GM19328 (cell line): ENCODE data around the gene RIPK3.
"Not testable (repeated sequence)": the region's sequence is repeated elsewhere in the genome, so short reads cannot be mapped to it uniquely, and the experiment has no call there.

Source experiments
- ATAC-seq: cut with Tn5 transposase; IDR thresholded peaks from one replicate; pipeline ENCODE4 v1.9.1; 2021; ENCODE audit warnings: mild to moderate bottlenecking, moderate library complexity; ENCODE audit not compliant: unreplicated experiment

Gene RIPK3

DNA sequence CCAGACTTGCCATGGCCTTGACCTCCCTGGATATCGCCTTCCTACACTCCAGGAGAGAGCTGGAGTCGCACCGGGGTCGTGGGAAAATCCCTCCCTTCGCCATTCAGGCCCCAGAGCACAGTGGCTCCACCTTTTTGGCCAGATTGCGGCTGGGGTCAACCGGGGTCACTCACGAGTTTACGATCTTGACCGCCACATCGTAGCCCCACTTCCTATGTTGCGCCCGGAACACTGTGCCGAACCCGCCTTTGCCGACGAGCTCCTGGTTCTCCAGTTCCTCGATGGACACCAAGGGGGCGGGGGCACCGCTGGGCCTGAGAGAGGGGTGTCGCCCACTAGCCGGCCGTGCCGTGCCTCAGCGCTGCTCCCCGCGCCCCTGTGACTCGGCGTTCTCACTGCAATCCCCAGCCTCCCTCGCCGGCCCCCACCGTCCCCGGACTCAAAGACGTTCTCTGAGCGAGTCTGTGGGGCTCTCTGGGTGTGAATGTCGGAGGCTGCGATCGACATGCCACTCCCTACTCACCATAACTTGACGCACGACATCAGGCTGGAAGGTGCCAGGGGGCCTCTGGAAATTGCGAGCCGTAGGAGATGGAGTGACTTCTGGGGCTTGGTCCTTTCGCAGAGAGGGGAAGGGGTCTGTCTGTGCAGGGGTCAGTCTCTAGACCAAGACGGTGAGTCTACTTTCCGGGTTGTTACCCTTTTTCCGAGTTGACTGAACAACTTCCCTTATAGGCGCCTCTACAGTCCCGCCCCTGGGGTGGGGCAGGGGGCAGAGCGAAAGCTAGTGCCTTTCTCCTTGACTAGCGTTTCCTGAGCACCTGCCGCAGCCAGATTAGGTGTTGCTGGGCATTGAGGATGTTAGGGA, at the start of gene RIPK3:
Gene RIPK3, minus strand, starts transcription at position 708 of the 868 bp plus-strand sequence. Its CDS starts 165 bp downstream, at position 543.
- ATAC-seq = peak; percentile 95

- ATAC-seq = no peak
Observed at GRCh38 chr14:24389226-24389848, 49.5 kb upstream of the RIPK3 start.

DNA sequence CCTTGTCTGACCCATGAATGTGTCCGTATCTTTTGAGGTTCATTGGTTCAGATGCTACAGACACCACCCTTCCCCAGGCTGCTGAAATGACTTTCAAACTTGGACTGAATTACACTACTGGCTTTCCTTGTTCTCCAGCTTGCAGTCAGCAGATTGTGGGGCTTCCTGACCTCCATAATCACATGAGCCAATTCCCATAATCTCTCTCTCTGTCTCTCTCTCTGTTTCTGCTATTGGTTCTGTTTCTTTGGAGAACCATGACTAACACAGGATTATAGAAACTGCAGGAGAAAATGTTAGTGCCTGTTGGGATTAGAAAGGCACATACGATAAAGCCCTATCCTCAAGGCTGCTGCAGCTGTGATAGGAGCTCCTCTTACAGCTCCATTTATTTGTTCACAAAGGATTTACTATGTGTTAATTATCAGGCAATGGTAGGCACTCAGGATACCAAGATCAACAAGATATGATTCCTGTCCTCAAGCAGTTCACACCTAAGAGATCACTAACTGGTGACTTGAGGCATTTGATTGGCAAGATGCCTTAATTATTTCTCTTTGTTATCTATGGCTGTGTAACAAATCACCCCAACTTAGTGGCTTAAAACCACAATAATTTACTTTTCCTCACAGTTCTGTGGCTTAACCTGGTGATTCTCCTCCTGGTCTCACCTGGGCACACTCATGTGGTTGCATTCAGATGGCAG, 48.8 kb upstream of the RIPK3 start:
- ATAC-seq = no peak

GRCh38 chr14:24387579-24387978, 47.8 kb upstream of the RIPK3 start:
- ATAC-seq = not testable (repeated sequence)

DNA sequence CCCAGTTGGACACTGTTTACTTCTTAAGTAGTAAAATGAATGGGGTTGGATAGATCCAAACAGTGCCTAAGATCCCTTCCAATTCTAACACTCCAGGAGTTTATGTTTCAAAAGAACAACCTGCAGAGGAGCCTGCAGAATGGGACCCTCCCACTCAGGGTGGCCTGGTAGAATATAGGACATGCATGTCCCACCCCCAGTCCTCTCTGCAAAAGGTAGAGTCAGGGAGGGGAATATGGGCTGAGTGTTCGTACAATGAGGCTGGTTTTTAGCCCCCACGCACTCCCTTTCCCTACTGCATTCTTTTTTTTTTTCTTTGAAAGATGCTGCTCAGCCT, 47.2 kb upstream of the RIPK3 start:
- ATAC-seq = no peak

DNA sequence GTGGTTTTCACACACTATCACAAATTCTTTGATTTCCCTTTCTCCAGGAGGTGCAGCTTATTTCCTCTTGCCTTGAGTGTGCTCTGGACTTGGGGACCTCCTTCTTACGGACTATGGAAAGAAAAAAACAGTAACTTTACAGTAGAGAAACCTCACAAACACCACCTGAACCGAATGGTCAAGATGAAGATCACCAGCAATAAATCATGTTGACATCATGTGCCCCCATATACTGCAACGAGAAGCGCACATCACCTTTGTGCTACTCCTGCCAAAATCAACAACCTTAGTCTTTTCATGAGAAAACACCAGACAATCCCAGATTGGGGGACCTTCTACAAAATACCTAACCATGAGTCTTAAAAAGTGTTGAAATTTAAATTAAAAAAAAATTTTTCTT, 45.7 kb upstream of the RIPK3 start:
- no peak for ATAC-seq

GRCh38 chr14:24384169-24384568, 44.4 kb upstream of the RIPK3 start:
- ATAC-seq = no peak

- no peak for ATAC-seq
Observed at GRCh38 chr14:24382064-24382371, 42.2 kb upstream of the RIPK3 start.

- ATAC-seq = no peak
Observed at GRCh38 chr14:24381363-24382063, 41.7 kb upstream of the RIPK3 start.

DNA sequence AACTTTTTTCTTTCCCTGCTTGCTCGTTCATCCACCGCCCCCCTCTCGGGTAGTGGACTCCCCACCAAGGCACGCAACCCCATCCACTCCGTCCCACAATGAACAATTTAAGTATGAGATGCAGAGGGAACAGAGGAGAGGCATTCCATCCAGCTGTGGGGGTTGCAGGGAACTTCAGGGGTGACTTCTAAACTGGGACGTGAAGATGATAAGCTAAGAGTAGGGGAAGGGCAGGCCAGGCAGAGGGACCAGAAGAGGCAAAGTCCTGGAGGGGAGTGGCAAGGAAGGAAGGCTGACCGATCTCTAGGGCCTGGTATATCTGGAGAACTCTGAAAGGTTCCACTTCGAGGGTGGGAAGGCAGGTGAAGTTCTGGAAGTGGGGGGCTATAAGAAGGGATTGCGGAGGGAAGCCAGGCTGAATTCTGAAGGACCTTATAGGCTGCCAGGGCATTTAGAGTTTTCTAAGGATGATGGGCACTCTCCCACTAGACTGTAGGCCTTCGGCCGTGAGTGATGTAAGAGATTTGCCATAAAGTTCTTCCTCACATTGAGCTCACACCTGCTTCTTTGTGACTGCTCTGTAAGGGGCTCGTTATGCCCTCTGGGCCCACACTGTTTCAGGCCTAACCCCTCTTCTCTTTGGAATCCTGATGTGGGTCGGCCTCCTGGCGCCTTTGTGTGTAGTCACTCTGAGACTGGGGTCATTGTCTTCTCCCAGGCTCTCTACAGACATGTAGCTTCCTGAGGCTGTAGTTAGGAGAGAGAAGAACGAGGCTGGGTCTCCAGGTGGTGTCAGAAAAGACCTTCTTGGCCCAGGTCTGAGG, 40.3 kb upstream of the RIPK3 start:
- ATAC-seq = no peak

DNA sequence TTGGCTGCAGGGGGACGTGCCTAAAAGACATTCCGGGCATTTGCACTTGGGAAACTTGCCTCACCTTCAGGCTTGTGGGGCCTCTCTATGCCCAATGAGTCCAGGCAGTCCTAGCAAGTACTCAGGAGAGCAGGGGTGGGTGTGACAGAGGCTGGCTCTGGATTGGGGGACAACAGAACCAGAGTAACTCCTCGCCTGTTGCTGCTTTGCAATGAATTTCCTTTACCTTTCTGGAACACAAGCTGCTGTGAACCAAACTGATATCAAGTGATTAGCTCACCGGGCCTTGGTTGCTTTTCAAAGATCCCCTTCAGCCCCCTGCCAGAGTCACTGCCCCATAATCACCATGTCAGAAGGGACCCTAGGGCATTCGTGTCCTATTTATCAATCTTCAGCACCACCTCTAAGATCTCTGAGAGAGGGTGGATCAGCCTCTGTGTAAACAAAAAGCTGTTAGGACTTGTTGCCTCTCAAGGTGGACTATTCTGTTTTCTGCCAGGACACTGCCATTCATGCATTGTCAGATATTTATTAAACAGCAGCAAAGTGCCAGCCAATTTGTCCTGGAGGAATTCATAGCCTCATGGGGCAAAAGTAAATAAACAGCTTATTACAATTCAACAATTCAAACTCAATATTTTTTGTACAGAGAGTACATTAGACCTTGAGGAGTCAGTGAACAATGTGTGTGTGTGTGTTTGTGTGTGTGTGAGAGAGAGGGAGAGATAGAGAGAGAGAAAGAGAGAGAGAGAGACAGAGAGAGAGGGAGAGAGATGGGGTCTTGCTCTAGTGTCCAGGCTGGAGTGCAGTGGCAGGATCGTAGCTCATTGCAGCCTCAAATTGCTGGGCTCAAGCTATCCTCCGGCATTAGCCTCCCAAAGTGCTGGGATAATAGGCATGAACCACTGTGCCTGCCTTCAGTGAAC, 39.5 kb upstream of the RIPK3 start:
- ATAC-seq = no peak

DNA sequence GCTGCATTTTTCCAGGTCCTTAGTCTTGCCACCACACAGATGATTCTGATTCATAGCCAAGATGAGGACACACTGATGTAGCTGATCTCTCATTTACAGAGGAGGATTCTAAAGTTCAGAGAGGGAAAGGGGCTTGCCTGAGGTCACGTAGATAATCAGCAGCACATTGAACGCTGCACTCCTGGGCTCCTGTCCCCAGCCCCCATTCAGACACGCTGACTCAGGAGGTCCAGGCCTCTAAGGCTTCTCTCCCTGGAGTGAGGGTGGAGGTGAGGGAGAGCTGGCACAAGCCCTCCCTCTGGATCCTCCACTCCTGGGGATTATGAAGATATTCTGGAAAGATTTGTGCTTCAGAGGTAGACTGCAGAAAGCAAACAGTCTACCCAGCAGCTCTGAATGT, 38.5 kb upstream of the RIPK3 start:
- no peak for ATAC-seq

DNA sequence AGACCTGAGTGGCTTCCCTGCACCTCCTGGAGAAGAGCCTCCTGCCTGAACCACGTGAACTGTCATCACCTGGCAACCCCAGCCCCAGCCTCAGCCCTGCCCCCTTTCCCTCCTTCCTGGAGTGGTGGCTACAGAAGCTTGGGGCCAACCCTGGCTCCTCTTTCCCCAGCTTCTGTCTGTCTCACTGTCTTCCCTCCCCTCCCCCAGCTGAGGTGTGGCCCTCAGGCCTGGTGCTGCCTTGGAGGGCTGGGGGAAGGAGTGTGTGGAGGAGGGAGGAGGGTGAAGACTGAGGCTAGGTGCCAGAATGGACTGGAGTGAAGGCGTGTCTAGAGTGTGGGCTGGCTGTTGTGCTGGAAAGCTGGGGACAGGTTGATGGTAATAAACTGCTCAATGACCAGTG, 37.9 kb upstream of the RIPK3 start:
- ATAC-seq = no peak

GRCh38 chr14:24377126-24377525, 37.3 kb upstream of the RIPK3 start:
- ATAC-seq = no peak

GRCh38 chr14:24376448-24377070, 36.8 kb upstream of the RIPK3 start:
- no peak for ATAC-seq

DNA sequence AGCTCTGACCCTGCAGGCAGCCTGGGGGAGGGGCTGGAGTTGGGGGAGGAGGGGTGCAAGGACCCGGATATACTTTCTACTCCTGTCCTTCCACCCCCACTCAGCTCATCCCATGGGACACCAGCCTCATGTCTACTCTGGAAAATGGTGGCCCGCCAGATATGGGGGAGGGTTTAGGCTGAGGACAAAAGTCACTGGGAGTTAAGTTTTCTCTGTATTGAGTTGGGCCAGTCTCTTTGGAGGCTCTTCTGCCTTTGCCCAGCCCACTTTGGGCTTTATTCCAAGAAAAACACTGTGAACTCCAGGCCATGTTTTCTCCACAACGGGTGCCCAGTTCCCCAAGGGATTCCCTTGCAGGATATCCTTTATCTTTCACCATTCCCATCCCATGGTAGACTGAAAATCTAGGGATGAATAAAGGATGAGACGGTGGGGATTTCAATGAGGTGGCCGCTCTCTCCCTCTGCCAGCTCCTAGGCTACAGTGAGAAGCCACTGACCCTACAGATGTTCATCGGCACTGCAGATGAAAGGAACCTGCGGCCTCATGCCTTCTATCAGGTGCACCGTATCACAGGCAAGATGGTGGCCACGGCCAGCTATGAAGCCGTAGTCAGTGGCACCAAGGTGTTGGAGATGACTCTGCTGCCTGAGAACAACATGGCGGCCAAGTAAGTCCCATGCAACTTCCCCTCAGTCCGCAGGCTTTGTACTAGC, 33.1 kb upstream of the RIPK3 start:
- ATAC-seq = no peak

DNA sequence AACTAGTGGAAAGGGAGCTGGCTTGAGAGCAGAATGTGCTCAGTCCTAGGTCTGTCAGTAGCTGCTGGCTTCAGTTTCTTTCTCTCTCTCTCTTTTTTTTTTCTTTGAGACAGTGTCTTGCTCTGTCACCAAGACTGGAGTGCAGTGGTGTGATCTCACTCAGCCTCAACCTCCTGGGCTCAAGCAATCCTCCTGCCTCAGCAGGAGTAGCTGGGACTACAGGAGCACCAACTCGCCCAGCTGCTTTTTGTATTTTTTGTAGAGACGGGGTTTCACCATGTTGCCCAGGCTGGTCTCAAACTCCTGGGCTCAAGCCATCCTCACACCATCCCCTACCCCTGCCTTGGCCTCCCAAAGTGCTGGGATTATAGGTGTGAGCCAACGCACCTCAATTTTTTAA, 31.8 kb upstream of the RIPK3 start:
- not testable (repeated sequence) for ATAC-seq

DNA sequence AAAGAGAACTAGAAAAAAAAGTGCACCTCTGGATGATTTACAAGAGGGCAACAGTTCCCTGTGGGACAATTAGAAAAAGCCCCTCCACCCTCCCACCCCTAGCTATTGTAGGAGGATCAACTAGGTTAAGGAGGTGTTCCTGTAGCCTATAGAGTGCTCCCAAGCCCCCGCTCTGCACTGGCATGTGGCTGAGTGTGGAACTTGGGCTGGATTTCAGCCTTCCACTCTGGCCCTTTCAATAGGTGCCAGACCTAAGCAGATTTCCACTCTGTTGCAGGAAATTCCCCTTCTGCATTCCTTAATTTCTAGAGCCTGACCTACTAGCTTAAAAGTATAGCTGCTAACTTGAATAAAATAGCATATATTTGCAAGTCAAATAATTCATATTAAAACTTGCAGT, 31.0 kb upstream of the RIPK3 start:
- ATAC-seq = no peak
